COLO668 (cell line): ENCODE results near the gene EIF2B2.

Source experiments
- DNase-seq: peaks from one replicate; lab custom pipeline; 2025; ENCODE audit not compliant: unreplicated experiment; lab: John Stamatoyannopoulos, UW

The EIF2B2 gene

DNA sequence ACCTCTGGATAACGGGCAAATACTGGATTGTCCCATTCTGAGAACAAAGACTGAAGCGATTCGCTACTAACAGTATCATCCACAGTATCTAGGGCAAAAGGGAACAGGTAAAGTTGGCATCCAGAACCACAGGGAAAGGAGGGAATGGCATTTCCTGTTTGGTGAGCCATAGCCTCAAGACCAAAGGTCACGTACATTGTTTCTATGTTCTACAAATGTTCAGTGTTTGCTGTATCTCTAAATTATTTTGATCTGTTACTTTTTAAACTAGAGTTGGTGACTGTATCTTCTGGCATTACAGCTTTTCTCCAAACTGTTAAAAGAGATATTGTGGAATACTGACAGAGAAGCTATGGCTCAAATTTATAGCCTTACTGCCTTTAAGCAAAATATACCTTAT is 38.9 kb downstream of the EIF2B2 start:
- no peak for DNase-seq

DNA sequence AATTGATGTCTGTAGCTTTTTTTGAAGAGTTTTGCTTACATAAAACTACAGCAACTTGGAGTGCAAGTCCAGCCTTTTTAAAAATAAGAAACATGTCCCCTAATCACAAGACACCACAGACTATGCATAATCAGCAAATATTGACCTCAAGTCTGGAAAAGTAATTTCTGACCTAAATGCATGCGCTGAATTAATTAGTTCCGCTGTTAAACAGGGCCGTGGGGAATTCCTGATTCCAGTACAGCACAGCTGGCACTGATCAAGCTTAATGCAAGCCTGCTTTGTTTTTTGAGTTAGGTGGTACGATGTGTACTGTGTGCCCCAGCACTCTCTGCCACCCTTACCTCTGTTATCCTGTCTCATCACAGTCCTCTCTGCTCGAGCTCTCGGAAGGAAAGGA is 39.3 kb downstream of the EIF2B2 start:
- no peak for DNase-seq

- no peak for DNase-seq
Measured at GRCh38 chr14:75044322-75044721, 41.6 kb downstream of the EIF2B2 start.

DNA sequence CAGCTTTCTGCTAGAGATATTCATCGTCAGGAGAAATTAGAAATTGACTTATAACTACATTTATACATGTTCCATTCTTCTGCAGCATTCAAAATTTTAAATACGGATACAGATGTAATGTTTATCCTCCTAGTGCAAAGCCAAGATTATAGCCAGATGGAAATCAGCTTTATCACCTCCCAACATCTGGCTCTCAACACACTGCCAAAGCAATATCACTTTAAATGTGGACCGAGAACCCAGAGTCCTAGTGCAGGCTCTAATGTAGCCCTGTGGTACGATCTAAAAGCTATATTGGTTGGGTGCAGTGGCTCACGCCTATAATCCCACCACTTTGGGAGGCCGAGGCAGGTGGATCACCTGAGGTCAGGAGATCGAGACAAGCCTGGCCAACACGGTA is 42.0 kb downstream of the EIF2B2 start:
- no peak for DNase-seq

DNA sequence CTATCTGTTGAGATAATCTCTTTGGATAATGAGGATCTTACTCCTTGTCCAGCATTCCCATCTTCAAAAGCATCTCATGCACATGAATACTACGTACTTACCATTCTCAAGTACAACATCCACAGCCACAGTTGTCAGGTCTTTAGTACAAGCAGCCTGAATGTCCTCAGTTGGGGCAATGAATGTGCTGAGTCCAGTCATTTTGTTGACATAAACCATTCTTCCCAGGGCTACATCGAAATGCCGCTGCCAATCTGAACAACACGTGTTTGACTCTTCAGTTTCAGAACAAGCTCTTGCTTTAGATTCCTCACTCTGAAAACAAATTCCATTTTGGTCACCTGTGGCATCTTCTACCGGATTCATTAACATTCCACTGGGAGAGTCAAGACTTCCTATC is 43.6 kb downstream of the EIF2B2 start:
- no peak for DNase-seq

GRCh38 chr14:75046899-75047298 is 44.2 kb downstream of the EIF2B2 start:
- DNase-seq: no peak

DNA sequence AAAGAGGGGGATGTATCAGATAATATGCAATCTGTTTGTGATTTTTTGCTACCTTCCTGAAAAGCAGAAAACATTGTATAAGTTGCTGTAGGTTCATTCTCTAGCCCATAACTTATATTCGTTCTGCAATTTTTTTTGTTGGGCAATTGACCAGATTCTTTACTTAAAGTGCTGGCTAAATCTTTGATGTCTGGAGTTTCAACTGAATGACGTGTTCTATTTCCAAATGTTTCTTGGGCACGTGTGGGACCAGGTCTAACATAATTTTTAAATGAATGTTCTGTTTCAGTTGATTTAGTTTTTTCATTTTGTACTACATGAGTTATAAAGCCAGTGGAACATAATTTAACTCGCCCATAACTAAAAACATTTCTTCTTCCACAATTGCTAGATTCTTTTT is 44.8 kb downstream of the EIF2B2 start:
- no peak for DNase-seq

DNA sequence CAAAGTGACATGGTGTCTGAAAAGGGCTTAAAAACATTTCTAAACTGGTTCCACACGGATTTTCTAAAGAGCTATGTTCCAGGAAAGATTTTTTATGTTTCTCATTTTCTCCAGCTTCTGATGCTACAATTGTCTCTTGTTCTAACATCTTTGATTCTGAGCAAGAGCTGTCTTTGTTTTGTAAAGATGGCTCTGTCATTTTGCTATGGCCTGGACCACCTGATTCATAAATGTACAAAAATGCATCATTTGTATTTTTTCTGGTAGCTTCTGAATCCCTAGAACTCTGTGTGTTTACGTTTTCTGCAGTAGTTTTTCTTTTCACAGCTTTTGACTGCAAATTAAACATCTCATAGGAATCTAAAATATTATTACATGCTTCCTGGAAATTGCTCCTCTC is 45.4 kb downstream of the EIF2B2 start:
- DNase-seq: no peak

DNA sequence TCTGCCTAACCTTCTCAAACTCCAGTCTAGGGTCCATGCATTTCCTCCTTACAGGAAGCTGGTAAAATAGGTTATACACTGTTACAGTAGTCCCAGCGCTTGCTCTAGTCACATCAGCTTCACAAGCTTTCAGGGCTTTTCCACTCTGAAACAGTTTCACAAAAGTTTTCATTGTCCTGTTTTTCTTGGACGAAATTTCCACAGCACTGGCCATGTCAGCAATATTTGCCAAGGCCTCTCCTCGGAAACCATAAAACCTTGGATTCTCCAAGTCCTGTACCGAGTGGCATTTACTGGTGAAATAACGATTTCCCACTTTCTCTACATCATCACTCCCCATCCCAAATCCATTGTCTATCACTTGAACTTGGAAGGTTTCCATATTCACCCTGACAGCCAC is 46.4 kb downstream of the EIF2B2 start:
- no peak for DNase-seq

DNA sequence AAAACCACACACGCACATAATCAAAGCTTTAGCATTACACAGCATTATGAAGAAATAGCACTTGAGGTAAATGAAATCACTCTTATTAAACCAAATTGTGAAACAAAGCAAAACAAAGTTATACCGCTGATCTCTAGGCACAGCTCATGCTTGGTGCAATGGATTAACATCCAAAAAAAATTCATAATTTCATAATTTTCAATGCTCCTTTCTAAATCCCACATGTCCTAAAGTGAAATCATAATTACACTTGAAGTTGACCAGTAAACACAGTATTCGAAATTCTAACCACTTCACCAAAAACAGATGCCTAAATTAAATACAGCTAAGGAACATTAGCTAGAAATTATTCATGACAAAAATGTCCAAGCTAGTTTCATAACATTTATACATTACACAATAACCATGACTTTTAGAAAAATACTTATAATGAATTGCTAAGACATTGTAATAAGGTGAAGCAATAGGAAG is 47.0 kb downstream of the EIF2B2 start:
- no peak for DNase-seq

DNA sequence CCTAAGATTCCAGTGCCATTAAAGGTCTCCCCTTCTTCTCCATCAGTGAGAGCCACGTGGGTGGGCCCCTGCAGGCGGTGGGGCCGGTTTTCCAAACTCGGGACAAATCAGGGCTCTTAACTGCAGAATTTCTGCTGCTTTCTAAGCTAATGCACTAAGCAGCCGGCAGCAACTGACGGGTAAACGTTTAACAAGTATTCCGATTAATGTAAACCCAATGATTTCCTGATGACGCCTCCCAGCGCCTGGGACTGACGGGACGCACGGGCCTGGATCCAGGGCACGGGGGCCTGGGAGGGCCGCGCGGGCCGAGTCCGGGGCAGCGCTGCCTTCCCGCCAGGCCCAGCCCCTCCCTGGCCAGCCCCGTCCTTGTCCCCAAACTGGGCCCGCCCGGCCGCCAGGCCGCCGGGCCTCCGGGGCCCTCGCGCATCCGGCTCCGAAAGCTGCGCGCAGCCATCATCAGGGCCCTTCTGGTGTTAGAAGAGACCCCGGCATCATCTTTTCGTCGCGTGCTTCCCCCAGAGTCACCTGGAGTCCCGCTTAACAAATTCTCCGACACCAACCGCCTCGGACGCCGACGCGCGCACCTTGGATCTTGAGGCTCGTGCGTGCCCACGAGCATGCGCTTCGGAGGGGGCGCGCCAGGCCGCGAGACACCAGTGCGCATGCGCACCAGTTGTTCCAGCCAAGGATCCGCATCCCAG is 48.3 kb downstream of the EIF2B2 start, which contains the start of gene MLH3:
Gene MLH3, minus strand, starts transcription at position 616 of the 704 bp plus-strand sequence. CDS start 1,812 bp downstream, outside the sequence.
- peak; percentile 95 for DNase-seq

DNA sequence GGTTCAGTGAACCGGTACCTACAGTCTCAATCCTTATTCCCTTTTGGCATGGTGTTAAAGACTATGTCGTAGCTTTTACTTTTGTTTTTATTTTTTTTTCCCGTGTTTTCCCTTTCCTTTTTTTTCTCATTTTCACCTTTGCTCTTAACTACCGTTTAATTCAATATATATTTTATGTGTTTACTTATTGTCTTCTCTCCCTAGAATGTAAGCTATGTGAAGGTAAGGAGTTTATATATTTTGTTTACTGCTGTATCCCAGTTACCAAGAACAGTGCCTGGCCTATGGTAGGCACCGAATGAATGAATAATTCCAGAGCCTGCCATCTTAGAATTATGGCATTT is 48.8 kb downstream of the EIF2B2 start:
- no peak for DNase-seq

- no peak for DNase-seq
Measured at GRCh38 chr14:75053396-75054291, 50.9 kb downstream of the EIF2B2 start.

- DNase-seq: no peak
Measured at GRCh38 chr14:75054421-75054820, 51.7 kb downstream of the EIF2B2 start.

GRCh38 chr14:75059642-75060041 is 56.9 kb downstream of the EIF2B2 start:
- no peak for DNase-seq

DNA sequence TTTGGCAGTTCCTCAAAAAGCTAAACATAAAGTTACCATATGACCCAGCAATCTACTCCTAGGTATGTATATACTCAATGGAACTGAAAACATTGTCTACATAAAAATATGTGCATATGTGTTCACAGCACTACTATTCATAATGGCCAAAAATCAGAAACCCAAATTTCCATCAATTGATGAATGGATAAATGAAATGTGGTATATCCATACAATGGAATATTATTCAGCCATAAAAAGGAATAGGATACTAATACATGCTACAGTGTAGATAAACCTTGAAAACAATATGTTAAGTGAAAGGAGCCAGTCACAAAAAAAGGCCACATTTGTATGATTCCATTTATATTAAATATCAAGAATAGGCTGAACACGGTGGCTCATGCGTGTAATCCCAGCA is 57.7 kb downstream of the EIF2B2 start:
- DNase-seq: no peak
